Endothelial cell (in vitro differentiated cells): ENCODE data around the gene PLEKHF1. TPM values are rescaled to one million over a fixed set of nuclear protein-coding genes. Genes with fewer than 3 reads are reported as not detected.

Experiments
- DNase-seq: peaks from one replicate; pipeline ENCODE4 v3.0.0; 2021; ENCODE audit warnings: low spot score
- H3K27ac Mint-ChIP-seq: one replicate; pipeline ENCODE4 v1.8.0; 2021; ENCODE audit warnings: mixed read lengths, inconsistent platforms; ENCODE audit not compliant: unreplicated experiment
- H3K27me3 Mint-ChIP-seq: one replicate; pipeline ENCODE4 v1.8.0; 2021; ENCODE audit warnings: mild to moderate bottlenecking, moderate library complexity, mixed read lengths, inconsistent platforms; ENCODE audit not compliant: unreplicated experiment
- H3K36me3 Mint-ChIP-seq: one replicate; pipeline ENCODE4 v1.8.0; 2021; ENCODE audit warnings: mild to moderate bottlenecking, low read depth, mixed read lengths, inconsistent platforms; ENCODE audit not compliant: unreplicated experiment
- H3K4me1 Mint-ChIP-seq: one replicate; pipeline ENCODE4 v1.8.0; 2021; ENCODE audit warnings: mild to moderate bottlenecking, mixed read lengths, inconsistent platforms; ENCODE audit not compliant: unreplicated experiment
- H3K4me3 Mint-ChIP-seq: one replicate; pipeline ENCODE4 v1.8.0; 2021; ENCODE audit warnings: mild to moderate bottlenecking, mixed read lengths, inconsistent platforms; ENCODE audit not compliant: unreplicated experiment
- H3K9me3 Mint-ChIP-seq: one replicate; pipeline ENCODE4 v1.8.0; 2021; ENCODE audit warnings: mixed read lengths, inconsistent platforms; ENCODE audit not compliant: unreplicated experiment
- total RNA-seq: library from RNA; stranded (reverse); fragmentation: NEBNext Ultra II Directional; extraction: Animal tissue kit (Norgen Biotek cat#: 25700); gene quantifications from one replicate; pipeline ENCODE4 v1.2.1, GENCODE V29; 2021; ENCODE audit not compliant: unreplicated experiment
- TF ChIP-seq, protein P1 (sequence below): fragments of 200-600 bp; sonication (generic); IDR thresholded peaks from one replicate; pipeline ENCODE4 v1.5.0; 2021; ENCODE audit warnings: antibody characterized with exemption; ENCODE audit not compliant: unreplicated experiment

The PLEKHF1 gene
- total RNA-seq, 1 donor from 2014 or later = 0.77 TPM

DNA sequence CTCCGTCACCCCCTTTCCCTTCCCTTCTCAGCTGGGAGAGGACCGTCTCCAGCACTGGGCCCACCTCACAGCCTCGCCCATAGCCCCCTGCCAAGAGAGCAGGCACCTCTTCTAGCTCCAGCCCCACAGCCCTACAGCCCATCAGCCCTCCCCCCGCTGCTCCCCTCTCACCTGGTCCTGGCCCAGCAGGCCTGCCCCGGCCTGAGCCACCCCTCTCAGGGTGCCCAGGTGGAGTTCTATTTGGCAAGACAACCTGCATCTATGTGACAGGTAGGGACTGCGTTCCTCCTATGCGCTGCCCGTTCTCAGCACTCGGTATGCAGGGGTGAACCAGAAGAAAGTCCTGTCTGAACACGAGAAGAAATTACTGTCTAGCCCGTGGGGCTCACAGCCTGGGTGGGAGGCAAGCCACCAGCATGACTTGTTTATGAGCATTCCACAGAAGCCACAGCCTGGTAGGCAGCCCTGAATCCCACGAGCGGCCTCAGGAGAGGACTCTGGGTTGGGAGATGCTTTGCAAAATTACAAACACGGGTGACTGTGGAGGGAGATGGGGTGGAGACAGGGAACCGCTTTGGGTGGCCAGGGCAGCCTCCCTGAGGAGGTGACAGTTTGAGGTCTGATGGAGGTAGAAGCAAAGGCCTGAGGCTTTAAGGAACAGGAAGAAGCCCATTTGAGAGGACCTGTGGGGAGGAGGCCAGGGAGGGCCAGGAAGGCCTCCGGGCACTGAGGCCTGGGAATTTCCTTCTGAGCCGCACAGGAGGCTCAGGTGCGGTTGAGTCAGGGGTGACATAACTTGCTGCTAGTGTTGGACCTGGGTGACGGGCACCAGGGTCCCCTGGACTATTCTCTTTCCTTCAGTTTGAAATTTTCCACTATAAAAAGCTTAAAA, 1.2 kb upstream of the PLEKHF1 start:
- no peak for DNase-seq
- TF ChIP-seq, protein P1, sequence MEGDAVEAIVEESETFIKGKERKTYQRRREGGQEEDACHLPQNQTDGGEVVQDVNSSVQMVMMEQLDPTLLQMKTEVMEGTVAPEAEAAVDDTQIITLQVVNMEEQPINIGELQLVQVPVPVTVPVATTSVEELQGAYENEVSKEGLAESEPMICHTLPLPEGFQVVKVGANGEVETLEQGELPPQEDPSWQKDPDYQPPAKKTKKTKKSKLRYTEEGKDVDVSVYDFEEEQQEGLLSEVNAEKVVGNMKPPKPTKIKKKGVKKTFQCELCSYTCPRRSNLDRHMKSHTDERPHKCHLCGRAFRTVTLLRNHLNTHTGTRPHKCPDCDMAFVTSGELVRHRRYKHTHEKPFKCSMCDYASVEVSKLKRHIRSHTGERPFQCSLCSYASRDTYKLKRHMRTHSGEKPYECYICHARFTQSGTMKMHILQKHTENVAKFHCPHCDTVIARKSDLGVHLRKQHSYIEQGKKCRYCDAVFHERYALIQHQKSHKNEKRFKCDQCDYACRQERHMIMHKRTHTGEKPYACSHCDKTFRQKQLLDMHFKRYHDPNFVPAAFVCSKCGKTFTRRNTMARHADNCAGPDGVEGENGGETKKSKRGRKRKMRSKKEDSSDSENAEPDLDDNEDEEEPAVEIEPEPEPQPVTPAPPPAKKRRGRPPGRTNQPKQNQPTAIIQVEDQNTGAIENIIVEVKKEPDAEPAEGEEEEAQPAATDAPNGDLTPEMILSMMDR = no peak
- Mint-ChIP-seq H3K4me1 (peaks cover 12% of the 10 kb centered on the region), H3K4me3 (peak overlapping the region; percentile 78), H3K36me3 (no peaks in the 10 kb centered on the region), H3K27ac (no peak overlapping the region), H3K9me3 (no peaks in the 10 kb centered on the region), H3K27me3 (peaks cover 15% of the 10 kb centered on the region)

DNA sequence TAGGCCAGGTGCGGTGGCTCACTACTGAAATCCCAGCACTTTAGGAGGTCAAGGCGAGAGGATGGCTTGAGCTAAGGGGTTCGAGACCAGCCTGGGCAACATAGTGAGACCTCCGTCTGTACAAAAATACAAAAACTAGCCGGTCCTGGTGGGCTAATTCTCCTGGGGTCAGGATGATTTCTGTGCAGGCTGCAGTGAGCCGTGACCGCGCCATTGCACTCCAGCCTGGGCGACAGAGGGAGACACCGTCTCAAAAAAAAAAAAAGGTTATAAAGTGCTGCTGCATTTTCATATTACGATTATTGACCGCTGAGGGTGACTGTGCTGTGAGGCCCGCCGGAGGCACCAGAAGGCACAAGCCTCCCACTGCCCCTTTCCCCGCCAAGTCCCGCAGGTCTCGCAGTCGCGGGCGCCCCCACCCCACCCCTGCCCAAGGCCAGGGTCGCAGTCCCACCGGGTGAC, 477 bp upstream of the PLEKHF1 start:
- Mint-ChIP-seq H3K36me3 (peaks cover 3% of the 10 kb centered on the region), H3K4me1 (peaks cover 12% of the 10 kb centered on the region), H3K9me3 (no peaks in the 10 kb centered on the region), H3K27me3 (peaks cover 17% of the 10 kb centered on the region), H3K4me3 (peak overlapping the region; percentile 78), H3K27ac (no peak overlapping the region)
- DNase-seq = no peak
- TF ChIP-seq, protein P1 = no peak

DNA sequence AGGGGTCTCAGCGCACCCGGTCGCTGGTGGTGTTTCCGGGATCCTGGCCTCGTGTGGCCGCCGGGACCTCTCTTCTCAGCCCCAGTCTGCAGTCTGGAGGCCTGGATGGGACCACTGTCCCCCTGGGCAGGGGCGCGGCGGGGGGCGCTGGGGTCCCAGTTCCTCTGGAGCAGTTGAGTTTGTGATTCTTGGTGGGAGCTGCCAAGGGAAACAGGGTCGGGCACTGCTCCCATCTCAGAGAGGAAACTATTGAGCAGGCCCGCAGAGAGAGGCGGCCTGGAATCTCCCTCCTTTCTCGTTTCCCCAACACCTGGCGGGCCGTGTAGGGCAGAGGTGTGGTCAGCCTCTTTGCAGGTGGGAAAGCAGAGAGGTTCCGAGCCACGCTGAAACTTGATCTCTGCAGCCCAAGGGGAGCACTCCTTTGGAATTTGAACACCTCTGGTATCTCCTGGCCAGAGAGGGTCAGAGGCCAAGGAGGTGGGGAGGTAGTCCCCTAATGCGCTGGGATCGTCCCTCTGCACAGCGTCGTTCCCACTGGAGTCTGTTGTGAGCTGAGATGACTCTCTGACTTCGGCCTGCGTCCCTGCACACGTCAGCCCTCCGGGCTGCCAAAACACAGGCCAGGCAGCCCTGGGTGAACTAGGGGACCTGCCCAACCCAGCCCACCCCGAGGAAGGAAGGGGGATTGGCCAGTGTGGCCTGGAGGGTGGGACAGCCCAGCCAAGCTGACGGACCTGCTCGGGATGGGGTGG, 741 bp downstream of the PLEKHF1 start:
- peak overlapping the region; percentile 65 for H3K4me3 Mint-ChIP-seq
- H3K27ac Mint-ChIP-seq = no peak overlapping the region
- peaks cover 18% of the 10 kb centered on the region for H3K27me3 Mint-ChIP-seq
- DNase-seq = no peak
- H3K9me3 Mint-ChIP-seq = no peaks in the 10 kb centered on the region
- TF ChIP-seq, protein P1 = no peak
- H3K36me3 Mint-ChIP-seq = peaks cover 3% of the 10 kb centered on the region
- H3K4me1 Mint-ChIP-seq = peaks cover 12% of the 10 kb centered on the region

DNA sequence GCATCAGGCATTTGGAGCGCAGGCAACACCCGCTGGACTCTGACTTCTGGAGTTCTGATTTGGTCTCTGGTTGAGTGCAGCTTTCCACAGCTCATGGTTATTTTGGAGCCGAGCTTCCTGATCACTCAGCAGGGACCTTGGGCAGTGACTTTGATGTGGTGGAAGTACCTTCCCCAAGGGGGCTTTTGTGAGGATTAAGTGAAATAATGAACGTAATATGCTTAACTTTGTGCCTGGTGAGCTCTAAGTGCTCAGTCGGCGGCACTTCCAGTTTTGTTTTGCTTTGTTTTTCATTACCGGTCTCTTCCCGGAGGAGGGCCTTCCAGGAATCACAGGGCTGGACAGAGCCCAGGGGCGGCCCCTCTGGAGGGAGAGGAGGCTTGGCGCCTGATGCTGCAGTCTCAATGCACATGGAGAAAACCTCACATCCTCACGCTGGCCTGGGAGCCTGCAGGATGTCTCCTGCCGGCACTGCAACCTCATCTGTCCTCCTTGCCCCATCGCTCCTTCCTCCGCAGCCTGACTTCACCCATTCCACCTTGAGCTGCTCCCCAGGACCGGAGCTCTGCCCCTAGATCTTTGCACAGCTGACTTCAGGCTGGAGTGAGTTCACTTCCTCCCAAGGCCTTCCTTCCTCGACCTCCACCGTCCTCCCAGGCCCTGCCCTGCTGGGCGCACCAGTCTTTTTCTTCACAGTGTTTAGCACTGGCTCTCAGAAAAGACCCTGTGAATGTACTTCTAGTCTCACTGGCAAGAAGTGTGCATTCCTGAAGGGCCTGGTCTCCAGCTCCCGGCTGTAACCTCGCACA, 1.5 kb downstream of the PLEKHF1 start:
- peaks cover 12% of the 10 kb centered on the region for H3K4me1 Mint-ChIP-seq
- H3K9me3 Mint-ChIP-seq = no peaks in the 10 kb centered on the region
- H3K27ac Mint-ChIP-seq = no peak overlapping the region
- TF ChIP-seq, protein P1 = no peak
- peaks cover 18% of the 10 kb centered on the region for H3K27me3 Mint-ChIP-seq
- DNase-seq = peak; percentile 56
- peak overlapping the region; percentile 84 for H3K4me3 Mint-ChIP-seq
- H3K36me3 Mint-ChIP-seq = peaks cover 3% of the 10 kb centered on the region
